ENCODE results near the gene DPH3. TPM values are rescaled to one million over a fixed set of nuclear protein-coding genes. Genes with fewer than 3 reads are reported as not detected.

The DPH3 gene
- total and polyA plus RNA-seq, 2 of the 8 experiments (the other 6 are each of a cell fraction or from before 2014, with no cell fraction given): 9.8 to 40.1 TPM

DNA sequence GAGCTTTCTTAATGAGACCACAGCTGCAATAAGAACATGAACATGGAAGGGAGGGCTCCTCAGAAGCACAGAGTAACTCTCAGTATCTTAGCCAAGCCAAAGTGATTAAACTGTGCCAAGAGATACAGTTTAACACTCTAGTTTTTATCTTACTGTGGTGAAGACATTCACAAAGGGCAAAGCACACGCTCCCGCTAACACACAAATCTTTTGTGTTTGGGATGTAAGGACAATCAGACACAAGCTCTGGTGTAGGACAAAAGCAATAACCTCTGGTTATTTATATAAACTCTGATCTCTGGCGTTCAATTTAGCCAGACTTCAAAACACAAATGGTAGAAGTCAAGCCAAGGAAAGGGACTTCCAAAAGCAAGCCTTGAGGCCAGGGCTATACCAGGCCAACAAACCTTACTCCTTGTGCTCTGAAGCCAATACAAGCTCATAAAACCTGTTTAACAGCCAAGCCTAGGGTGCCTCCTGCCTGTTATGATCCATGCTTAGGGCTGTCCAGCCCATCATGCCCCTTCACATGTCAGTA, 27.8 kb downstream of the DPH3 start (continued):
- TF ChIP-seq TAF1 (IDR thresholded peaks at IDR 0.05; ENCODE audit: low read depth, low read length): no peak
- TF ChIP-seq MAFK (IDR thresholded peaks at IDR 0.05; ENCODE audit: low read depth, low read length): no peak
